Measurements from ENCODE around the gene ENO3.
"Not testable (repeated sequence)": the region's sequence is repeated elsewhere in the genome, so short reads cannot be mapped to it uniquely, and the experiment has no call there.

Gene ENO3

DNA sequence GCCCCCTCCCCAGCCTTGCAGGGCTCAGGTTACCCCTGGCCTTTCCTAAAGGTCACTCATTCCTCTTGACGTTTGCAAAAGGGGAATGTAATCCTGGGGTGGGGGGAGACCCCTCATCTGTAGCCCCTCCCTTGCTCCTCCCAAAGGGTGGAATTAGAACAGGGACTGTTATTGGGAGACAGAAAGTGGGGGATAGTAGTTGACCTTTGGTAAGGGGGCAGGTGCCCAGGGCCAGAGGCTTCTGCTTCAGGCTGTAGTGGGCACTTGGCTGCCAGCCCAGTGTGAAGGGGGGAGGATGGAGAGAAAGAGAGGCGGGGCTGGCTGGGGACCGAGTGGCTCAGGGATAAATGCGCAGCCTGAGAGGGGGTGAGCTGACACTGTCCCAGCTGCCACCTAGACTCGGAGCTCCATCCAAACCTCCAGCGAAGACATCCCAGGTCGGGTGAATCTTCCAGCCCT is at the start of gene ENO3:
Gene ENO3, plus strand, starts transcription at position 374 of the 459 bp plus-strand sequence. CDS start 711 bp downstream, outside the sequence.
- DNase-seq = peak; percentile 24

DNA sequence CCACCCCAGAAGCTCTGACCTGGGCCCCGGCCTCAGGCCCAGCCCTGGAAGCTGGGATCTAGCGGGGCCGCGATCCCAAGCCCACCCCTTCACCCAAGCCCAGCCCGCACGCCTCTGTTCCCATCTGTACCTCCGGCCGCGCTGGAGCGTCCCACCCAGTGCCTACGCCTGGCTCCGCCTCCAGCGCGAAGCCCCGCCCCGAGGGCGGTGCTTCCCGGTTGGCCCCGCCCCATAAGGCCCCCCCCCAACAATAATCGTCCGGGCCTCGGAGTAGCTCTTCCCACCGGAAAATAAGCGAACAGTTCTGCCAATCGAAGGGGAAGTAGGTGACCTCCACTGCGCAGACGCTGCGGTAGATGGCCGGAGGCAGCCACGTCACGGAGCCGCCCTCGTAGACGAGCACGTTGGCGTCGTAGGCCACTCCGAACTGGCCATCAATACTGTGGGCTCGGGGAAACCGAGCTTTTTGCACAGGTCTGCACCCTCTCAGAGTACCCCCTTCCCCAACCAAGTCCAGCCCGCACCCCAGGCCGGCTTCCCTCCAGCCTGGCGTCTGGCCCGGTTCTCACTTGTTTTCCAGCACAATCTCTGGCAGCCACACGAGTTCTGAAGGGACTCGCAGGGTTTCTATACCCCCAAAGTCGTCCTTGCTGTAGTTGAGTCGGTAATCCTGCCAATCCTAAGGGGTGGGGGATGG is 49.1 kb upstream of the ENO3 start:
- peak; percentile 23 for DNase-seq

DNA sequence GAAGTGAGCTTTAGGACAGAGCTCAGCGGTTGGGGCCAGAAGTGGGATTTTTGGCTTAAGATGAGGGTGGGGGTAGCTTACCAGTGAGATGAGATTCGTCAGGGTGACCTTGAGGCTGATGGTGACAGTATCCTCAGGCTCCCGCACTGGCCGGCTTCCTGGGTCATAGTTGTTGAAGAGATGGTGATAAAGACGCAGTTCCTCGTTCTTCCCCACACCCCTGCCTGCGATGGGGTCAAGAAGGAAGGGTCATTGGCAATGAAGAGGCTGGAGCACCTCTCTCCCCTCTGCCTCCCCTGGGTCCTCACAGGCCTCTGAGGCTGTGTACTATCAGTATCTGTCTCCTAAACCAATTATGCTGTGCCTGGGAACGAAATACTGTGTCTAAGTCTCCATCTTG is 48.4 kb upstream of the ENO3 start:
- DNase-seq = no peak

DNA sequence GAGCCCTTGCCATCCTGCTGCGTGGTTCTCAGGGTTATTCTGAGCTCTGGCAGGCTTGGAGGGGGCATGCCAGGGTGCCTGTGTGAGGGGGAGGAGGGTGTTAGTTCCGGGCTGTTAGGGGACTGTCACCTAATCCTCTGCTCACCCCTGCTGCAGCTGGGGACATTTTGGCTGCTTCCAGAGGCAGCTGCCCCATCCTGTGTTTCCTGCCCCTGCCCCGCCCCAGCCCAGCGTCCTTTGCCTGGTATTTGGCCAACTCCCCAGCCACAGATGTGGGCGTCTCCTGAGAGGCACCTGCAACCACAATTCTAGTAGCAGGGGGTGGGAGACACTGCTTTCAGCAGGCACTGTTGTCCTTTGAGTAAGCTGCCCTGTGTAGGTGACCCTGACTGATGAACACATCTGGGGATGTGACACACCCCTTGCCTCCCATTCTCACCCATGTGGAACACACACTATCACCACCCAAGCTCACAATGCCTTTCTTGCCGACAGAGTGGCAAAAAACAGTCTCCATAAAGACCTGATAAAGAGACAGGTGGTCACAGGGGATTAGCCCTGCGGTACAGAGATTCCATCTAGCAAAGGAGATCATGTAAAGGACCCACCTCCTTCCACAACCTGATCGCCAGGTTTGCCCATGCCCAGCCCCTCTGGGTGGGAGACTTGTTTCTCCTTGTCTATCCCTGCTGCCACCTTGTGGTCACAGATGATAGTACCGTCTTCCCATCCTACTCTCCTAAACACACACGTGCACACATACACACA is 47.7 kb upstream of the ENO3 start, which contains the start of gene CHRNE:
Gene CHRNE, minus strand, starts transcription at position 48 of the 768 bp plus-strand sequence. Its CDS starts 35 bp downstream, at position 13.
- DNase-seq = peak; percentile 80

DNA sequence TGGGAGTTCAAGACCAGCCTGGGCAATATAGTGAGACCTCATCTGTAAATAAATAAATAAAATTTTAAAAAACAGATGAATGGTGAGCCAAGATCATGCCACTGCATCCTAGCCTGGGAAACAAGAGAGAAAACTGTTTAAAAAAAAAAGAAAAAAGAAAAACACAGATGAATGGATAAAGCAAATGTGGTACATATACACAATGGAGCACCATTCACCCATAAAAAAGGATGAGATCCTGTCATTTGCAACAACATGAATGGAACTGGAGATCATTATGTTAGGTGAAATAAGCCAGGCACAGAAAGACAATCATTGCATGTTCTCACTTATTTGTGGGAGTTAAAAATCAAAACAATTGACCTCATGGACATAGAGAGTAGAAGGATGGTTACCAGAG is 44.3 kb upstream of the ENO3 start:
- not testable (repeated sequence) for DNase-seq

DNA sequence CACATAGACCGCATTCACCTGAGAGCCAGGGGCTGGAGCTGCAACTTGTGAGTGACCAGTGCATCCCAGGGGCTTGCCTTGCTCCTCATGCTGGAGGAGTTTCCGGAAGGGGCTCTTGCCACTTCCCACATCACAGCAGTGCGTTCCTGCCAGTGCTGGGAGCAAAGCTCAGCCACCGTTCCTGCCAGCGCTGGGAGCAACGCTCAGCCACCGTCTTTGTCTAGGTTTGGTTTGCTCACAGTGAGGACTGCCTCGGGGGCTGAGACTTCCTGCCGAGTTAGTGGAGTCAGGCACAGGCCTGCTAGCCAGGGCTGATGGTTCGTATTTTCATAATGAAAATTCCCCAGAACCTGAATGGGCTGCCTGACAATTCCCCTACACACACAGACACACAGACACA is 42.6 kb upstream of the ENO3 start:
- peak; percentile 28 for DNase-seq

DNA sequence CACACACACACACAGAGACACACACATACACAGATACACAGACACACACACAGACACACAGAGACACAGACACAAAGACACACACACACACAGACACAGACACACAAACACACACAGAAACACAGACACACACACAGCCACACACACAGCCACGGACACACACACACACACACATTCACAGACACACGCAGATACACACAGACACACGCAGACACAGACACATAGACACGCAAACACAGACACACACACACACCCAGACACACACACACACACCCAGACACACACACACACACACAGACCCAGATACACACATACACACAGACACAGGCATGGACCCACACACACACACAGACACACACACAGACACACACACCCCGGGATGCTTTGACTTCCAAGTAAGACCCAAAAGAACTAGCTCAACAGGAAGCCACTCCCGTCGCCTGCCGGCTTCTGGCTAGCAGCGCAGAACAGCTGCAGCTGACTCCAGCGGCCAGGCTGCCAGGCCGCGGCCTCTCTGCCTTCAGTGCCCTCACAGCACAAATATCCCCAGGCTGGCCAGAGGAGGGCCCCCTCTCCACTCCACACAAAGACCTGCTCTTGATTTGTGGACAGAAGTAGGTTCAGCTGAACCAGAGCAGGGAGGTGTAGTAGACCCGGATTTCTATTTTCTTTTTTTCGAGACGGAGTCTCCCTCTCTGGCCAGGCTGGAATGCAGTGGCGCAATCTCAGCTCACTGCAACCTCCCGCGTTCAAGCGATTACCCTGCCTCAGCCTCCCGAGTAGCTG is 42.0 kb upstream of the ENO3 start:
- DNase-seq = peak; percentile 90

DNA sequence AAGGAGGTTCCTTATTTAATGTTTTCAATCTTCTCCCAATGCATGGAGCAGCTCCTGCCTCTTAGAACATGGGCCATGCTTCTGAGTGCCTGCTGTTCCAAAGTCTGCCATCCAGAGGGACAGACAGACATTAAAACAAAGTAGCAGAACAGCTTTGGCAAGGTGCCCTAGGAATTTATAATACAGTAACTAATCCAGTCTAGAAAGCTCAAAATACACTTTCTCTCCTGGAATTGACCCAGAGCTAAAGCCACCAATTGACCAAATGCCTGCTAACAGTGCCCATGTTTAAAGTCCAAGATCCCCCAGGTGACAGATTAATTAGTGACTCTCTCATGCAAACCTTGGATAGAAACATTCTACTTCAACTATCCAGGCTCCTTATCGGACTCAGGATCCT is 36.9 kb upstream of the ENO3 start:
- DNase-seq = no peak

DNA sequence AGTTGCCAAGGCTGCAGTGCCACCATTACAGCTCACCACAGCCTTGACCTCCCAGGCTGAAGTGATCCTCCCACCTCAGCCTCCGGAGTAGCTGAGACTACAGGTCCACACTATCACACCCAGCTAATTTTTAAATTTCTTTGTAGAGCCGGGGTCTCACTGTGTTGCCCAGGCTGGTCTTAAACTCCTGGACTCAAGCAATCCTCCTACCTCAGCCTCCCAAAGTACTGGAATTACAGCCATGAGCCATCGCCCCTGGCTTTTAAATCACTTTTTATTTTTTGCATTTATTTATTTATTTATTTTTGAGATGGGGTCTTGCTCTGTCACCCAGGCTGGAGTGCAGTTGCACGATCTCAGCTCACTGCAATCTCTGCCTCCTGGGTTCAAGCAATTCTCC is 36.4 kb upstream of the ENO3 start:
- not testable (repeated sequence) for DNase-seq

DNA sequence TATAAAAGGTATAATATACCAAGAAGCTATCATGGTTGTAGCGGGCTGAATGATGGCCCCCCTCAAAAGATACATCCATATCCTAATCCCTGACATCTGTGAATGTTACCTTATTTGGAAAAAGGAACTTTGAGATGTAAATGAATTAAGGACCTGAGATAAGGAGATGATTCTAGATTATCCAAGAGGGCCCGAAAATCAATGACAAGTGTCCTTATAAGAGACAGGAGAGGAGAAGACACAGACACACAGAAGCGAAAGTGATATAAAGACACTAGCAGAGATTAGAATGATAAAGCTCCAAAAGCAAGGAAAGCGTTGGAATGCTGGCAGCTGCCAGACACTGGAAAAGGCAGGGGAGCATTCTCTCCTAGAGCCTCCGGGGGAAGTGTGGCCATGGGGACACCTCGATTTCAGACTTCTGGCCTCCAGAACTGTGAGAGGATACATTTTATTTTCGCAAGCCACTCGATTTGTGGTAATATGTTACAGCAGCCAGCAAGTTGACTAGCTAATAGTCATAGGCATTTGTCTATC is 31.3 kb upstream of the ENO3 start:
- DNase-seq = no peak

DNA sequence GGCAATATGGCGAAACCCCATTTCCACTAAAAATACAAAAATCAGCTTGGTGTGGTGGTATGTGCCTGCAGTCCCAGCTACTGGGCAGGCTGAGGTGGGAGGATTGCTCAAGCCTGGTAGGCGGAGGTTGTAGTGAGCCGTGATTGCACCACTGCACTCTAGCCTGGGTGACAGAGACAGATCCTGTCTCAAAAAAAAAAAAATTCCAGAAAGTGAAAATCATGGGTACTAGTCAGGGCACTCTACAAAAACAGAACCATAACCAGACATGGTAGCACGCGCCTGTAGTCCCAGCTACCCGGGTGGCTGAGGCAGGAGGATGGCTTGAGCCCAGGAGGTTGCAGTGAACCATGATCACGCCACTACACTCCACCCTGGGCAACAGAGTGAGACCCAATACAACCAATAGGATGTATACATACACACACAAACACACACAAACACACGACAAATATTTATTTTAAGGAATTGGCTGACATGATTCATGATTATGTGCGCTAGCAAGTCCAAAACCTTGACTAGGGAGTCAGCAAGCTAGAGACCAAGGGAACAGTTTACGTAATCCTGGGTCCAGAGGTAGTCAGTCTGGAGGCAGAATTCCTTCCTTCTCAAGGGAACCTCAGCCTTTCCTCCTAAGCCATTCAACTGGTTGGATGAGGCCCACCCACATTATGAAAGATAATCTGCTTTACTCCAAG is 30.4 kb upstream of the ENO3 start:
- no peak for DNase-seq

DNA sequence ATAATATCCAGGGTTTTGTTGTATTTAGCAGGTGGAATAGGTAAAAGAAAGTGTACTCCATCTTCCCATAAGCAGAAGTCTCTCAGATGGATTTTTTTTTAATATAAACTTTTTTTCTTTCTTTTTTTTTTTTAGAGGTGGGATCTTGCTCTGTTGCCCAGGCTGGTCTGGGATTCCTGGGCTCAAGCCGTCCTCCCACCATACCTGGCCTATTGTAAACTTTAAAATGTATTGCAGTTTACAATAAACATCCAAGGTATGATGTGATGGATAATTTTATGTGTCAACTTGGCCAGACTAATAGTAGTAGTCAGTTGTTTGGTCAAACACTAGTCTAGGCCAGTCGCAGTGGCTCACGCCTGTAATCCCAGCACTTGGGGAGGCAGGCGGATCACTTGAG is 29.6 kb upstream of the ENO3 start:
- DNase-seq = no peak

DNA sequence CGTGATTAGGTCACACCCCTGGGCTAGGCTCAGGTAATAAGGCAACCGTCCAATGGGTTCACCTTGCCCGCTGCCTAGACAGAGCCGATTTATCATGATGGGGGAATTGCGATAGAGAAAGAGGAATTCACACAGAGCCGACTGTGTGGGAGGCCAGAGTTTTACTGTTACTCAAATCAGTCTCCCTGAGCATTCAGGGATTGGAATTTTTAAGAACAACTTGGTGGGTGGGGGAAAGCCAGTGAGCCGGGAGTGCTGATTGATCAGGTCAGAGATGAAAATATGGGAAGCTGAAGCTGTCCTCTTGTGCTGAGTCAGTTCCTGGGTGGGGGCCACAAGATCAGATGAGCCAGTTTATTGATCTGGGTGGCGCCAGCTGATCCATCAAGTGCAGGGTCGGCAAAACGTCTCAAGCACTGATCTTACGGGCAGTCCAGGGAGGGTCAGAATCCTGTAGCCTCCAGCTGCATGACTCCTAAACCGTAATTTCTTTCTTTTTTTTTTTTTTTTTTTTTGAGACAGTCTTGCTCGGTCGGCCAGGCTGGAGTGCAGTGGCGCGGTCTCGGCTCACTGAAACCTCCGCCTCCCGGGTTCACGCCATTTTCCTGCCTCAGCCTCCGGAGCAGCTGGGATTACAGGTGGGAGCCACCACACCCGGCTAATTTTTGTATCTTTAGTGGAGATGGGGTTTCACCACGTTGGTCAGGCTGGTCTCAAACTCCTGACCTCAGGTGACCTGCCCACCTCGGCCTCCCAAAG is 24.2 kb upstream of the ENO3 start:
- not testable (repeated sequence) for DNase-seq

DNA sequence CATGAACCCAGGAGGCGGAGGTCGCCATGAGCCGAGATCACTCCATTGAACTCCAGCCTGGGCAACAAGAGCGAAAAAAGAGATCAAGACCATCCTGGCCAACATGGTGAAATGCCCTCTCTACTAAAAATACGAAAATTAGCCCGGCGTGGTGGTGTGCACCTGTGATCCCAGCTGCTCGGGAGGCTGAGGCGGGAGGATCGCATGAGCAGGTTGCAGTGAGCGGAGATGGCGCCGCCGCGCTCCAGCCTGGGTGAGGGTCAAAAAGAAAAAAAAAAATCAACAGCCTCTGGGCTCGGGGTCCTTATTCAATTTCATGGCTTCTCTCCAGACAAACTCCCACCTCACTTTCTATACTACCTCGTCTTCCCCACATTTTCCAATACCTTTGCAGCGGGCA is 22.0 kb upstream of the ENO3 start:
- DNase-seq = no peak

DNA sequence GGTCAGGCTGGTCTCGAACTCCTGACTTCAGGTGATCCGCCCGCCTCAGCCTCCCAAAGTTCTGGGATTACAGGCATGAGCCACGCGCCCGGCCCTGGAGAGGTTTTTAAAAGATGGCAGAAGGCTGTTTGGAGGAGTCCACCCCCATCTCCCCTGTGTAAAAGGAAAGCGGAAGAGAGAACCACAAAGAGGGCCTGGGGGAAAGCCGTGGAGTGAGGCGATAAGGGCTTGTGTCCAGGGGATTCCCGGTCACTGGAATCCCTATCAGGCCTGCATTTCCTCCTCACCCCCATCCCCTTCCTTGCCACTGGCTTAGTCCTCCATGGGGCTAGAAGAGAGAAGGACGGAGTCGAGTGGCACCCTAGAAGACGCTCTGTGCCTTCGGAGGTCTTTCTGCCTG is 19.0 kb upstream of the ENO3 start, which contains the start of gene GP1BA:
Gene GP1BA, plus strand, starts transcription at position 315 of the 400 bp plus-strand sequence. CDS start 328 bp downstream, outside the sequence.
- no peak for DNase-seq

DNA sequence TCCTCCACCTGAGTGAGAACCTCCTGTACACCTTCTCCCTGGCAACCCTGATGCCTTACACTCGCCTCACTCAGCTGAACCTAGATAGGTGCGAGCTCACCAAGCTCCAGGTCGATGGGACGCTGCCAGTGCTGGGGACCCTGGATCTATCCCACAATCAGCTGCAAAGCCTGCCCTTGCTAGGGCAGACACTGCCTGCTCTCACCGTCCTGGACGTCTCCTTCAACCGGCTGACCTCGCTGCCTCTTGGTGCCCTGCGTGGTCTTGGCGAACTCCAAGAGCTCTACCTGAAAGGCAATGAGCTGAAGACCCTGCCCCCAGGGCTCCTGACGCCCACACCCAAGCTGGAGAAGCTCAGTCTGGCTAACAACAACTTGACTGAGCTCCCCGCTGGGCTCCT is 18.2 kb upstream of the ENO3 start:
- no peak for DNase-seq

DNA sequence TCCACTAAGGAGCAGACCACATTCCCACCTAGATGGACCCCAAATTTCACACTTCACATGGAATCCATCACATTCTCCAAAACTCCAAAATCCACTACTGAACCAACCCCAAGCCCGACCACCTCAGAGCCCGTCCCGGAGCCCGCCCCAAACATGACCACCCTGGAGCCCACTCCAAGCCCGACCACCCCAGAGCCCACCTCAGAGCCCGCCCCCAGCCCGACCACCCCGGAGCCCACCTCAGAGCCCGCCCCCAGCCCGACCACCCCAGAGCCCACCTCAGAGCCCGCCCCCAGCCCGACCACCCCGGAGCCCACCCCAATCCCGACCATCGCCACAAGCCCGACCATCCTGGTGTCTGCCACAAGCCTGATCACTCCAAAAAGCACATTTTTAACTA is 17.3 kb upstream of the ENO3 start:
- no peak for DNase-seq

DNA sequence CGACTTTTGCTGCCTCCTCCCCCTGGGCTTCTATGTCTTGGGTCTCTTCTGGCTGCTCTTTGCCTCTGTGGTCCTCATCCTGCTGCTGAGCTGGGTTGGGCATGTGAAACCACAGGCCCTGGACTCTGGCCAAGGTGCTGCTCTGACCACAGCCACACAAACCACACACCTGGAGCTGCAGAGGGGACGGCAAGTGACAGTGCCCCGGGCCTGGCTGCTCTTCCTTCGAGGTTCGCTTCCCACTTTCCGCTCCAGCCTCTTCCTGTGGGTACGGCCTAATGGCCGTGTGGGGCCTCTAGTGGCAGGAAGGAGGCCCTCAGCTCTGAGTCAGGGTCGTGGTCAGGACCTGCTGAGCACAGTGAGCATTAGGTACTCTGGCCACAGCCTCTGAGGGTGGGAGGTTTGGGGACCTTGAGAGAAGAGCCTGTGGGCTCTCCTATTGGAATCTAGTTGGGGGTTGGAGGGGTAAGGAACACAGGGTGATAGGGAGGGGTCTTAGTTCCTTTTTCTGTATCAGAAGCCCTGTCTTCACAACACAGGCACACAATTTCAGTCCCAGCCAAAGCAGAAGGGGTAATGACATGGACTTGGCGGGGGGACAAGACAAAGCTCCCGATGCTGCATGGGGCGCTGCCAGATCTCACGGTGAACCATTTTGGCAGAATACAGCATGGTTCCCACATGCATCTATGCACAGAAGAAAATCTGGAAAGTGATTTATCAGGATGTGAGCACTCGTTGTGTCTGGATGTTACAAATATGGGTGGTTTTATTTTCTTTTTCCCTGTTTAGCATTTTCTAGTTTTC is 16.5 kb upstream of the ENO3 start:
- no peak for DNase-seq

DNA sequence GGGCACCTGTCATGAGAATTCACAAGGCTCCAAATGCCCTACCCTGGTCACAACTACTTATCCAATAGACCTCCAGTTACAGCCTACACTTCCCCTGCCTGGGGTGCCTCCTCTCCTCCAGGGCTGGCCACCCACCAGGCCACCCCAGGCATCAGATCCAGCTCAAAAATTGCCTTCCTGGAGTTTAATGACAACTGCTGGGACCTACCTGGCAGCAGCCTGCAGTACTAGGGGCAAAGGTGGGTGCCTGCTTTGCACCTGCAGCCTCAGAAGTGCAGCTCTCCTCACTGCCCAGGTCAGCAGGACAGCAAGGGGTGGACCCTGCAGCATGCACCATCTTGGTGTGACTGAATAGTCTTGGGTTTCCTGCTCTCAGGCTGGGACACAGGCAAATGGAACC is 15.3 kb upstream of the ENO3 start:
- DNase-seq = no peak

DNA sequence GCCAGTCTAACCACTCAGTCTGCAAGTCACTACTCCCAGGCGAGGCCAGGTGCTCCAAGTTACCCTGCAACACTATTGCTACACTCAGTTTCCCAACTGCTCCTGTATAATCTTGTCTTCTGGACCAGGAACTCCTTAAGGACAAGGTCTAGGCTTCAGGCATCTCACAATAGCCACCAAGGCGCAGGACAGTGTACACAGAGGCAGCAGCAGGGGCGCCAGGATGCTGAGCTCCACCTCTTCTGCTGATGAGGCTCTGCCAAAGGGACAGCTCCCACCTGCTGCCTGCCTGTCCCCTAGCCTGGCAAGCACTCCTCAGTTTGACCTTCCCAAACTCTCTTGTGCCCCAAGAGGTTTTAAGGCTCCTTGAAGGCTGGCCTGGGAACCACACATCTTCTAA is 14.5 kb upstream of the ENO3 start:
- DNase-seq = no peak

DNA sequence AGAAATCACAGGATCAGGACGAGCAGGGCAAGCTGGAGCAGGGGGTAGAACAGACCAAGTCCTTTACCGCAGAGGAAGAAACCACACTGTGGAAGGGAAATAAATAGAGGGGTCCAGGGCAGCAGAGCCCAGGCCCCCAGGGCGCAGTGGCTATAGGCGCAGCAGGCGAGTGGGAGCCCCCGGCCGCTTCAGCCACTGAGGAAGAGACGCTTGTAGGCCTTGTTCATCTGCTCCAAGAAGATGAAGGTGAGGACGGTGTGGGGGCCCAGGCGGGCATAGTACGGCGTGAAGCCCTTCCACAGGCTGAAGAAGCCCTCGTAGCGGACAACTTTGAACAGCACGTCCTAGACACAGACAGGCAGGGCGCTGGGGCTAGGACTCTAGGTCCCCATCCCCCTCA is 13.4 kb upstream of the ENO3 start:
- no peak for DNase-seq

All from retina (tissue), 1 donor.